Activated CD8-positive, alpha-beta memory T cell treated with anti-CD3 and anti-CD28 coated beads, Interleukin-2, amount 50 U/mL, for 1 hour (primary cell): ENCODE measurements around the gene PTGER2.

Source experiments
- DNase-seq: peaks from one replicate; pipeline ENCODE4 v3.0.0-alpha.2; 2020; ENCODE audit errors: extremely low read depth

Gene PTGER2

DNA sequence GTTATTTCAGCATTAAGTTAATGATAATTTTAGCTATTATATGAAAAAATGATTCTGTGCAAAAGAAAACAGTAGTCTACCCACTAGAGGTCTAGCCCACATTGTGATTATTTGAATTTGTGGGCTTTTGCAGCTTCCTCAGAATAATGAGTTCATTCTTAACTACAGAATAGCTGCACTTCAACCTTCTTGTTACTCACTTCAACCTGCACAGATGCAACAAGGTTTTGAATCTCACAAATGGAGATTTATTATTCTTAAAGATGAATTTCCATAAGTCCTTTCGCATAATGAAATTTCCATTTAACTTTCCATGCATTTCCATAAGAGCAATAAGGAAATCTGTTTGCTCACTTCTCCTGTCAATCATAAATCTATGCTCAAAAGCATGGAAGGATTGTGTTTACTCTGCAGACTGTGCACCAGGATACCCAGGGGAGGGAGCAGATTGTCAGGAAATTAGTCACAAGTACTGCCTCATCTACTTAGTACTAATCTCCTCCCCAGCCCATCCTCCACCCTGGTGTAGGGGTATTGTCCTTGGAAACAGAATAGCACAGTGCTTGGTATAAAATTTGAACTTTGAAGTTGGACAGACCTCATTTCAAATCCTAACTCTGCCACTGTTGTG lies 24.1 kb downstream of the PTGER2 start:
- DNase-seq: no peak

GRCh38 chr14:52339262-52339661 lies 25.1 kb downstream of the PTGER2 start:
- no peak for DNase-seq

- DNase-seq: no peak
These were observed 28.9 kb downstream of the PTGER2 start for GRCh38 chr14:52342849-52343596.

DNA sequence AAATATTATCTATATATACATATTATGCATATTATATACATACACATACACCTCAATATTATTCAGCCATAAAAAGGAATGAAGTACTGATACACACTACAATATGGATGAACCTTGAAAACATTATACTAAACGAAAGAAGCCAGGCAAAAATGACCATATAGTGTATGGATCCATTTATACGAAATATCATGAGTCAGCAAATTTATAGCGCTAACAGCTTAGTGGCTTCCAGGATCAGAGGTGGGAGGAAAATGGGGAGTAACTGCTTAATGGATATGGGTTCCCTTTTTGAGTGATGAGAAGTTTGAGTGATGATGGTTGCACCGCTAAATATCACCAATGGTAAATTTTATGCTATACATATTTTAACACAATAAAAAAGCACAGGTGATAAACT lies 32.7 kb downstream of the PTGER2 start:
- DNase-seq: no peak

DNA sequence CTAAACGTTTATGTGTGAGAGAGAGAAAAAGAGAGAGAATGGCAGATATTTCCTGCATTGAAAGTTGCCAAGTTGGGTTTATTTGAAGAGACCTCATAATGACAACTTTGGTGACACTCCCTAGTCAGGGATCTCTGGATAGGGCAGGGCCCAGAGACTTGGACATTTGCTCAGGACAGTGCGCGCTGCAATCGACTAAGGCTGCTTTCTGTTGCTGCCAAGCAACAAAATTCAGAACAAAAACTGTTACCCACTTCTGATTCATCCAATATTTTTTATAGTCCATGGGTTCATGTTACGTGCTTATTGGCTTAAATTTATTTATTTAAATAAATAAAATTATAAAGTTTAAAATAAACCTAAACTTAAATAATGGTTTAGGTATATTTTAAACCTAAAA lies 34.2 kb downstream of the PTGER2 start:
- no peak for DNase-seq

DNA sequence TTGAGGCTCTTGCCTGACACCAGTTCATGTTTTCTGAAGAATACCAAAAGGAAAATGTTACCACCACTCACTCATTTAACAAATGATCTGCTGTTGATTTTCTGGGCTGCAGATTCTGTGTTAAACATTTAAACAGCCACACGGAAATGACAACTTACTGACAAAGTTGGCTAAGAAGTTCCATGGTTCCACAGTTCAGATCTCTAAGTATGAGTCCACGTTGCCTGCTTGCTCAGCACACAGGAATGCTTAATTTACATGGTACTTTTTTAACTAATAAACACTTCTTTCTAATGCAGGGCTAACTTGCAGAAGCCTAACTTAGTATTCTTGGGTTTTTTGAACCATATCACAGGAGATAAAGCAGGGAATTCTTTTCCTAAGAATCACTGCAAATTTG lies 34.7 kb downstream of the PTGER2 start:
- no peak for DNase-seq

DNA sequence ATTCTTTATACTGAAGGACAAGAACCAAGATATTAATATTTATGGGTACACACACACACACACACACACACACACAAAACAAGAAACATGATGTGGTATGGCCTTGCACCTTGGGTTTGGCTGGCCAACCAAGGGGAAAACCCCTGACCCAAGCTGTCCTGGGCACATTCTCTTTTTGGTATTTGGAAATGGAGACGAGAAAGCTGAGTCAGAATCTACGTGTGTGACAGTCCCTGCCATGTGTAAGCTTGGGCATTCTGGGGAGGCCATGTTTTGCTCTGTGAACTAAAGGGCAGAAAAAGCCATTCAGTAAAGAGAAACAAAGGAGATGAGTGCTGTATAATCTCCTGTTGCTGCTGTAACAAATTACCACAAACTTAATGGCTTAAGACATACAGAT lies 35.6 kb downstream of the PTGER2 start:
- DNase-seq: no peak

DNA sequence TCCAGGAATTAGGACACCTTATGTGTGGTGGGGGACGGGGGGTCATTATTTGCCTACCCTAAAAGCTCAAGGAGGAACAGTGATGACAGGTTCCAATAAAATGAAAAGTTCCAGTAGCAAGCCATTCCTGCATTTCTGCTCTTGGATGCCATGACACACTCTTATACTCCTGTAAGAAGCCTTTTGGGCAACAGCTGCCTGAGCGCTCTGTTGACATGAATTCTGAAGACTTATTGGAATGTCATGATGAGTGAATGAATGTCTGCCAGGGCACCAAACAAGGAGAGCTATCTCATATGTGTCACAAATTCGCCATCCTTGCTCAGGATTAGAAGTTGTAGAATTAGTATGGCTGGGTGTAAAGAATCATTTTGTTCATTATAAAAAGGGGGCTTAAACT lies 36.3 kb downstream of the PTGER2 start:
- no peak for DNase-seq

DNA sequence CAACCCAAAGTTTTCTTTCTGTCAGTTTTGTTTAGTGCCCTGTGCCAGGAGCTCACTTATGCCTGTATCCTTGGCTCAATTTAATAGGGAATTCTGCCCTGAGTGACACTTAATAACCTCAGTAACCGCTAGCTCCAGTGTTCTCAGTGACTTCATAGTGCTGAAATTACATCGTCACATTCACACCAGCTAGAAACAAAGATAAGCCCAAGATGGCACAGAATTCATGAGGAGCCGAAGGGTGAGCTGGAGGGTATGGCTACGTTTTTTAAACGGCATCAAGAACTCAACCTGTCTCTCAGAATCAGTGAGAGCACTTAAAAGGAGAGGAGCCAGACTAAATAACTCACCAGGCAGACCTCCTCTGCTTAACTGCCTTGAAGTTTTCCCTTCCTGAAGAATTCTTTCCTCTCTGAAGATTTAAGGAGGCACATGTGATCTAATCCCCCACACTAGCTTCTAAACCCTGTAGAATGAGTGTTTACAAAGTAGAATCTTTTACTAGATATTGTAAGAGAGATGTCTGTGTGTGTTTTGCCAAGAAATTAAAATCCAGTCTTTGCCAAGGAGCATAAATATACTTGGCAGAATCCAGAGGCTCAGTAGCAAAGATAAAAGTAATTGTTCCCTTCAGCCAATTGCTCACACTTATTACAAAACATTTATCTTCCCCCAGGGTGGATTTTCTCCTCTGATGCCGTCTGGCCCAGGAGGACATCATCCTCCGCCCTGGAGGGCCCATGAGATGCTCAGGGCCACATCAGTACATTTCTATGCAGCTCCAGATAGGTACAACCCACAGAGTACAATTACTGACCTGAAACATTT lies 37.3 kb downstream of the PTGER2 start:
- no peak for DNase-seq

GRCh38 chr14:52352061-52352491 lies 38.0 kb downstream of the PTGER2 start:
- DNase-seq: peak; percentile 10

- DNase-seq: no peak
These were observed 38.5 kb downstream of the PTGER2 start for GRCh38 chr14:52352569-52352968.

GRCh38 chr14:52354242-52354641 lies 40.1 kb downstream of the PTGER2 start:
- no peak for DNase-seq

GRCh38 chr14:52355016-52355431 lies 40.9 kb downstream of the PTGER2 start:
- no peak for DNase-seq

DNA sequence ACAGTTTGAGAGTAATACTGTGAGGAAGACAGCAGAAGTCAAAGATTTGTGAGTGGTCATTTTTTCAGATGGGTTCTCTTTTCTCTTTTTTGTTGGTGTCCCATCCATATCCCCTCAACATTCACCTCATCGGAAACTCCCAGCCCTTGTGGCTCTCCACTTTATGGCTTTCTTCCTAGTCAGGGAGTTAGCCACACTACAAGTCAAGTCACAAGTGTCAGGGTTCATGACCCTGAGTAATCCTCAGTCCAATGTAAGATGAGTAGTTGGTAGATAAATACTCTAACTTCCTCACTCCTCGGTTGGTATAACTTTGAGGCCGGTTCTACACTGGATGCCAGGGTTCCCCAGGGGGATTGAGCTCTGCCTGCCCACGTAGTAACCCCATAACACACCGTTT lies 41.4 kb downstream of the PTGER2 start:
- no peak for DNase-seq

GRCh38 chr14:52356025-52356424 lies 41.9 kb downstream of the PTGER2 start:
- no peak for DNase-seq

DNA sequence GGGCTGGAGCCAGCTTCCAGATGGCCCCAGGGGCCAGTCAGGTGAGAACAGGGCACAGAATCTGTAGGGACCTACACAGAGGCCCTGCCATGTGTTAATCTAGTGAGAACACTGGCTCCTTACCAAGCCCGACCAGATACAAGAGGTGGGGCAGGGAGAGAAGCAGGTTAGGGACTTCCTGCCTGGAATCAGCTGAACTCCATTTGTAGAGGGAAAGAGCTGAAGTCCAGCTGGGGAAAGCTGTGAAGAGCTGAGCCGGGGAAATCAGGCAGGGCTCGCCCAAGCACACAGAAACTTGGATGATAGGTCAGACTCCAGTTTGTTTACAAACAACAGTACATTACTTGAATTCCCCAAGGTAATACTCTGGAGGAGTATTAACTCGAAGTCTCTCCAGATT lies 46.7 kb downstream of the PTGER2 start:
- no peak for DNase-seq

DNA sequence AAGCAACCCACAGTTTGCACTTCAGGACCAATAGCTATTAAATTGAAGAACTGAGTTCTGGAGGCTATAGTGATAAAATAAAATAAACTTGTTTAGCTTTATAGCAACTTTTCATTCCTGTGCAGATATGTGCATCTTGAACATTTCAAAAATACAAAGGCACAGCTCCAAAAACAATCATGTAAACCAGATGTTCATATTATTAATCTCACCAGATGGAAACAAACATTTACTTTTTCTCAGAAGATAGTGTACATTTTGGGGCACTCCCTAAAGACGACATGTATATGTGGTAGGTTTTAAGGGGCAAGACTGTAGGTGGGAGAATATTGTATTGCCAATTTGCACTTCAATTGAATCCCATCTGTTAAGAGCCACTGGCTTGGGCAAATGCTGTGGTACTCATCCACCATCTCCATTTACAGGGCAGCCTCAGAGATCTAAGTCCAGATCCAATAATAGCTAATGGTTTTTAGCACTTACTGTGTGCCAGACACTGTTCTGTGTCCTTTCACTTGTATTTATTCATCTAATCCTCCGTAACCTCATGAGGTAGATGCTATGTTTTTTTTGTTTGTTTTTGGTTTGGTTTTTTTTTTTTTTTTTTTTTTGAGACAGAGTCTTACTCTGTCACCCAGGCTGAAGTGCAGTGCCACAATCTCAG lies 49.1 kb downstream of the PTGER2 start:
- no peak for DNase-seq

GRCh38 chr14:52363961-52364360 lies 49.8 kb downstream of the PTGER2 start:
- no peak for DNase-seq

DNA sequence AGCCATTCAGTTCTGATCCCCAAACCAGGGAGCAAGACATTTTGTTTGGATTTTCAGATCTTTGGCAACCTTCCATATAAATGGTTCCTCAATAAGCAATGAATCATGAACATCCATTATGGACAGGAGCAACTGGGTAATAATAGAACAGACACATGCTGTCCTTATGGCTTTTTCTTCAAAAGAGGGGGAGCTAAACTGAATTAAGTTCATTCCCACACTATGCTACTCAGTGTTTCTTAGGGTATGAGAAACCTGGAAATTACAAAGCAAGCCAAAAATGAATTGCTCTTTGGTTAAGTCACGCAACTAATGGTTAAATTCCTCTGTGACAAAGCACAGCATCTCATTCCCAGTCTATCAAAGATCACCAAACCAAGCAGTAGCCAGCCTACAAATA lies 51.0 kb downstream of the PTGER2 start:
- DNase-seq: no peak

- DNase-seq: no peak
These were observed 52.7 kb downstream of the PTGER2 start for GRCh38 chr14:52366796-52367315.

DNA sequence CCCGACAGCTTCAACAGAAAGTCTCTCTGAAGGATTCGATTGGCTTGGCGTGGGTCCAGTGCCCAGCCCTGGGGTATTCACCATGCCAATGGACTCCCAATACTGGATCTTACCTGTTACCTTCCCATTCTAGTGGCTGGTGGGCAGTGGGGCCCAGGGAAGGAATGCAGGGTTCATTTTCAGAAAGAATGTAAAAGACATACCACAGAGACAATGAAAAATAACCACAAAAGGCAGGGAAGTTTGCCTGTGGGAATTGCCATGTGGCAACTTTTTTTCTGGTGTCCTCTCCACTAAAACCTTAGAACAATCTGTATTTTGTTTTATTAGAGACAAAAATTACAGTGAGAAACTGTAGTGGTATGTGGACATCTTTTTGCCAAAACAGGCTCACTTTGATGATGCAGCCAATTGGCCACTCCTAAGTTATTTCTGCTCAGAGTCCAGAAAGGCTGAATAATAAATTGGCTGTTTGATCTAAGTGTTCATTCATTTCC lies 55.2 kb downstream of the PTGER2 start:
- no peak for DNase-seq
